ENCODE data around the gene TAF11L14. TPM values are rescaled to one million over a fixed set of nuclear protein-coding genes. Genes with fewer than 3 reads are reported as not detected.

The TAF11L14 gene
- total RNA-seq, 1 experiment from 2014 or later: not detected

GRCh38 chr5:17680737-17681136 is 46.5 kb downstream of the TAF11L14 start:
- no CpG with 5 or more reads among the region's 2 CpGs for WGBS (ENCODE audit: extremely low coverage, insufficient read length, low lambda C conversion rate)
- H3K18ac ChIP-seq (ENCODE audit: insufficient read length, low read depth, low read length): no peak overlapping the region
- no peaks in the 10 kb centered on the region for H3K36me3 Mint-ChIP-seq (ENCODE audit: insufficient read depth in 1 of 3, low read depth in 3 of 3)

More at GRCh38 chr5:17680737-17681136, 46.5 kb downstream of the TAF11L14 start:
- Histone ChIP-seq H4K20me1 (ENCODE audit: control insufficient read depth, insufficient read depth, insufficient read length) (no peaks in the 10 kb centered on the region), H4K5ac (ENCODE audit: insufficient read length, low read depth, low read length) (no peak overlapping the region), H2BK5ac (ENCODE audit: insufficient read length, low read length) (no peak overlapping the region), H2BK120ac (ENCODE audit: low read depth, low read length, poor library complexity, severe bottlenecking) (no peak overlapping the region), H3K27me3 (ENCODE audit: insufficient read depth, low read length) (no peaks in the 10 kb centered on the region), H3K4ac (ENCODE audit: low read depth, low read length) (no peak overlapping the region), H2AFZ (ENCODE audit: low read length) (no peak overlapping the region), H3K56ac (ENCODE audit: insufficient read length, low read depth, low read length) (no peak overlapping the region), H4K91ac (ENCODE audit: insufficient read length, low read depth, low read length) (no peak overlapping the region), H2BK12ac (ENCODE audit: insufficient read length, low read depth, low read length) (no peak overlapping the region), H3K9me3 (ENCODE audit: control insufficient read depth, low read depth, low read length) (no peaks in the 10 kb centered on the region), H3K14ac (ENCODE audit: insufficient read depth, low read length) (no peak overlapping the region), H3K79me1 (ENCODE audit: insufficient read depth, low read depth, low read length, poor library complexity, severe bottlenecking) (no peaks in the 10 kb centered on the region), H3K27ac (ENCODE audit: insufficient read length, low read depth, low read length) (no peak overlapping the region), H2BK20ac (ENCODE audit: low read depth, low read length, poor library complexity, severe bottlenecking) (no peak overlapping the region), H3T11ph (ENCODE audit: low read length) (no peak overlapping the region), H3K23me2 (ENCODE audit: insufficient read length, low read depth, low read length, poor library complexity, severe bottlenecking) (no peaks in the 10 kb centered on the region), H4K8ac (replicated peaks; ENCODE audit: insufficient read length, low read depth, low read length) (no peak overlapping the region), H2BK15ac (ENCODE audit: low read depth, low read length) (no peak overlapping the region), H3K79me2 (ENCODE audit: insufficient read depth, low read length) (no peaks in the 10 kb centered on the region), H3K4me1 (ENCODE audit: insufficient read depth, low read length) (no peaks in the 10 kb centered on the region), H2AK5ac (ENCODE audit: insufficient read length, low read length) (no peak overlapping the region), H3K23ac (ENCODE audit: insufficient read length, low read depth, low read length) (no peak overlapping the region), H3K4me2 (ENCODE audit: insufficient read depth, insufficient read length, low read length) (no peak overlapping the region), H3K9ac (ENCODE audit: extremely low read depth, insufficient read length, low read length) (no peak overlapping the region)
- Mint-ChIP-seq H3K27me3 (ENCODE audit: low read depth) (no peaks in the 10 kb centered on the region), H3K9me3 (no peaks in the 10 kb centered on the region), H3K4me3 (no peak overlapping the region), H3K4me1 (0 out of 4 replicates have a peak, but pooled peaks cover 0 to 3% of the 10 kb centered on the region in 2 experiments), H3K27ac (no peak overlapping the region)
- no peak for DNase-seq
- TF ChIP-seq, protein P1, sequence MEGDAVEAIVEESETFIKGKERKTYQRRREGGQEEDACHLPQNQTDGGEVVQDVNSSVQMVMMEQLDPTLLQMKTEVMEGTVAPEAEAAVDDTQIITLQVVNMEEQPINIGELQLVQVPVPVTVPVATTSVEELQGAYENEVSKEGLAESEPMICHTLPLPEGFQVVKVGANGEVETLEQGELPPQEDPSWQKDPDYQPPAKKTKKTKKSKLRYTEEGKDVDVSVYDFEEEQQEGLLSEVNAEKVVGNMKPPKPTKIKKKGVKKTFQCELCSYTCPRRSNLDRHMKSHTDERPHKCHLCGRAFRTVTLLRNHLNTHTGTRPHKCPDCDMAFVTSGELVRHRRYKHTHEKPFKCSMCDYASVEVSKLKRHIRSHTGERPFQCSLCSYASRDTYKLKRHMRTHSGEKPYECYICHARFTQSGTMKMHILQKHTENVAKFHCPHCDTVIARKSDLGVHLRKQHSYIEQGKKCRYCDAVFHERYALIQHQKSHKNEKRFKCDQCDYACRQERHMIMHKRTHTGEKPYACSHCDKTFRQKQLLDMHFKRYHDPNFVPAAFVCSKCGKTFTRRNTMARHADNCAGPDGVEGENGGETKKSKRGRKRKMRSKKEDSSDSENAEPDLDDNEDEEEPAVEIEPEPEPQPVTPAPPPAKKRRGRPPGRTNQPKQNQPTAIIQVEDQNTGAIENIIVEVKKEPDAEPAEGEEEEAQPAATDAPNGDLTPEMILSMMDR (conservative IDR thresholded peaks at IDR 0.05): no peak

Other genes starting within 250 kb of the TAF11L14 start
- not detected in 2 replicates for gene TAF11L2, start 136.2 kb upstream of the TAF11L14 start, total RNA-seq (2021)
- gene TAF11L3, start 116.1 kb upstream of the TAF11L14 start, total RNA-seq (2021): not detected in 2 replicates
- gene TAF11L4, start 112.7 kb upstream of the TAF11L14 start, total RNA-seq (2021): not detected in 2 replicates
- gene TAF11L5, start 109.2 kb upstream of the TAF11L14 start, total RNA-seq (2021): not detected in 2 replicates
- not detected in 2 replicates for gene TAF11L6, start 105.8 kb upstream of the TAF11L14 start, total RNA-seq (2021)
- gene TAF11L7, start 48.7 kb upstream of the TAF11L14 start, total RNA-seq (2021): not detected in 2 replicates
- gene TAF11L8, start 43.5 kb upstream of the TAF11L14 start, total RNA-seq (2021): not detected in 2 replicates
- gene TAF11L9, start 40.1 kb upstream of the TAF11L14 start, total RNA-seq (2021): not detected in 2 replicates
- gene TAF11L10, start 36.6 kb upstream of the TAF11L14 start, total RNA-seq (2021): not detected in 2 replicates
- not detected in 2 replicates for gene TAF11L11, start 30.3 kb upstream of the TAF11L14 start, total RNA-seq (2021)
- not detected in 2 replicates for gene TAF11L12, start 24.1 kb upstream of the TAF11L14 start, total RNA-seq (2021)
- gene TAF11L13, start 2.4 kb upstream of the TAF11L14 start, total RNA-seq (2021): not detected in 2 replicates

All from H9 (cell line).